Left hindlimb (tissue), 1 donor: ENCODE measurements around the gene GUK1.
"Not testable (repeated sequence)": the region's sequence is repeated elsewhere in the genome, so short reads cannot be mapped to it uniquely, and the experiment has no call there.

Source experiments
- DNase-seq: peaks from one replicate; pipeline ENCODE4 v3.0.0-alpha.2; 2018

GUK1 gene

DNA sequence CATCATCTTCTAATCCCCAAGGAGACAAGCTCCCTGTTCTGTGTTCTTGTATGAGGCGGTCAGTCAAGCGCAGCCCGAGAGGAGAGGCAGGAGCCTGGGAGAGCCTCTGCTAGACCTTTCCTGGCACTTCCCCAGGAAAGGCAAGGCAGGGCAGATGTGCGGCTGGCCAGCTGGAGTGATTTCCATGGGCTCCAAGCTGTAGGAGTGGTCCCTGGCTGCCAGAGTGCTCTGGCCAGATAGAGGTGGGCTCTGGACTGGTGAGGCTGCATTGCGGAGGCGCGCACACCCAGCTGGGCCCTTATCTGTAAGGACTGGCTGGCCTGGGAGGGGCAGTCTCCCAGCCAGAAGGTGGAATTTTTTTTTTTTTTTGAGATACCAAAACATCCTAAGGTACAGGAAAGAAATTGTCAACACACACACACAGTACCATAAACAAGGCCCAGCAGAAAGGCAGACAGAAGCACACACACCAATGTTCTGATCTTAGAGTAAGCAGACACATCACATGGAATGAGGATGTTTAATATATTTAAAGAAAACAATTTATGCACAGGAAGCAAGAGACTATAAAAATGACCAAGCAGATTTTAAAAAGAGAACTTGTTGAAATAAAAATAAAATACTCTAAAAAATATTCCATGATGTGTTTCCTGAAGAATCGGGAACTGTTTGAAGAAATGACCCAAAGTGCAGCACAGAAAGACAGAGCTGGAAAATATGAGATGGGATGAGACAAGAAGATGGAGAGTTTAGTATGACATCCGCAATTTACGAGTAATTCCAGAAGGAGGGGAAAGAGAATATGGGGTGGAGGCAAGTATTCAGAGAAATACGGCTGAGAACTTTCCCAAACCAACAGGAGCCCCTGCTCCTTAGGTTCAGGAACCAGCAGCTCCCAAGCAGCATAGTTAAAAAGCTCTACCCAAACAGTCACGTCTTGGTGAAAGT is 38.9 kb downstream of the GUK1 start:
- no peak for DNase-seq

DNA sequence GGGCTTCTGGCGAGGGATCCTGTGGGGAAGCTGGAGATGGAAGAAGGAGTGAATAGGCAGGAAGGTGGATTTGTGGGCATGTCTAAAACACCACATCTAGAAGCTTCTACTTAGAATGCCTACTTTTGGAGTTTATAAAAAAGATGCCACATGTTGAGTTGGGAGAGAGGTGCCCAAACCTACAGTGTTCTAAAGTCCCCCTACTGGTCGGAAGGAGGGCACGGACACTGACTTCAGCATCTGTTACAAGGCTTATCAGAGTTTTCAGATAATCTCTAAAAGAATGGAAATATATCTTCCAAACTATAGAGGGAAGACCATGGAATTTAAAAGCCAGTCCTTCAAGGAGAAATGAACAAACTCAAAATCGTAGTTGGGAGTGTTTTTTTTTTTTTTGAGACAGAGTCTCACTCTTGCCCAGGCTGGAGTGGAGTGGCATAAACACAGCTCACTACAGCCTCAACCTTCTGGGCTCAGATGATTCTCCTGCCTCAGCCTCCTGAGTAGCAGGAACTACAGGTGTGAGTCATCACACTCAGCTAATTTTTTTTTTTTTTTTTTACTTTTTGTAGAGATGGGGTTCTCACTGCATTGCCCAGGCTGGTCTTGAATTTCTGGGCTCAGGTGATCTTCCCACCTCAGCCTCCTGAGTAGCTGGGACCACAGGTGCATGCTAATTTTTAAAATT is 40.3 kb downstream of the GUK1 start:
- DNase-seq: no peak

DNA sequence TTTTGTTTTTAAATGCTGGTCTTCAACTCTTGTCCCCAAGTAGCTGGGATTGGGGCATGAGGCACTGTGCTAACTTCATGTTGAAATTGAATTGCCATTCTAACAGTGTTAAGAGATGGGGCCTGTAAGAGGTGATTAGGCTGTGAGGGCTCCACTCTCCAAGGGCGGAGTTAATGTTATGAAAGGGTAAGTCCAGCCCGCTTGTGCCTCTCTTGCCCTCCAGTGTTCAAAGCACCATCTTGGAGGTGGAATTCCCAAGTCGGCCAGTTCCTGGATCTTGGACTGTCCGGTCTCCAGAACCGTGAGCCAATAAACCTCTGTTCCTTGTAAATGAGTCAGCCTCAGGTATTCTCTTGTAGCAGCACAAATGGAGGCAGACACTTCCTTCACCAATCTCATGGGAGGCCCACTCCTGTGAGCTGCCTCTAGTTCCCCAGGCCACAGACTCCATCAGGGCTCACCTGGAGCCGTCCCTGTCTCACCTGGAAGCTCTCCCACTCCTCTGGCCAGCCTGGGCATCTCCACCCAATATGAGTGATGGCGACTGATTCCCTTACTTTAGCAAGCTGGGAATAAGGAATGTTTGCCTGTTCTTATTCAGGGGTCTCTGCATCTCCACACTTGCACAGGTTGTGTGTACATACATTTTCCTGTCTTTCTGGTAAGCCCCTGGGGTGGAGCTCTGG is 41.0 kb downstream of the GUK1 start:
- no peak for DNase-seq

DNA sequence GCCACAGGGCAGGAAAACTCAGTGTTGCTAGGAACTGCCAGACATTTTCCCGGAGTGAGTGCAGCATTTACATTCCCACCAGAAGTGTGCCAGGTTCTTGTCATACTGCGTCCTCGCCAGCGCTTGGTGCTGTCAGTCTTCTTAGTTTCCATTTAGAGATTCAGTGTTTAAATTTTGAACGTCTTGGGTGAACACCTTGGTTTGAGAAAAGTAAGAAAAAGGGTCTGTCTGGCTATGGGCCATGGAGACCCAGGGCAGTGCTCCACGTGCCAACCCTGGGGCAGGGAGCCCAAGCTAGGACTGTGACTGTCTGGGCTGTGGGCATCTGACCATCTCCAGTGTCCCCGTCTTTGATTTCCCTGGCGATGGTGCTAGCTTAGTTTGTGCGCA is 41.6 kb downstream of the GUK1 start:
- DNase-seq: no peak

DNA sequence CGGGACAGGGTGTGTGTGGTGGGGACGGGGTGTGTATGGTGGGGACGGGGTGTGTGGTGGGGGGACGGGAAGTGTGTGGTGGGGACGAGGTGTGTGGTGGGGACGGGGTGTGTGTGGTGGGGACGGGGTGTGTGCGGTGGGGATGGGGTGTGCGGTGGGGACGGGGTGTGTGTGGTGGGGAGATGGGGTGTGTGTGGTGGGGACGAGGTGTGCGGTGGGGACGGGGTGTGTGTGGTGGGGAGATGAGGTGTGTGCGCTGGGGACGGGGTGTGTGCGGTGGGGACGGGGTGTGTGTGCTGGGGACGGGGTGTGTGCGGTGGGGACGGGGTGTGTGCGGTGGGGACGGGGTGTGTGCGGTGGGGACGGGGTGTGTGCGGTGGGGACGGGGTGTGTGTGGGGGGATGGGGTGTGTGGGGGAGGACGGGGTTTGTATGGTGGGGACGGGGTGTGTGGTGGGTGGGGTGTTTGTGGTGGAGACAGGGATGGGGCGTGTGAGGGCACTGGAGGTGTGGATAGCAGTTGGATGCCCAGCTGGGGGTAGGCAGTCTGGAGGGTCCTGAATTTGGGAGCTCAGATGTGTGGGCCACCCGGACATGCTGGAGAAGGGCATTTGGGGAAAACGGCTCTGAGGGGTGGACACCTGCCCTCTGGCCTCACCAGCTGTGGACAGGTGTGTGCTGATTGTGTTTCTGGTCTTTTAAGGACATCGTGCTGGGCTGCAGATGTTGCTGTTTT is 42.4 kb downstream of the GUK1 start:
- DNase-seq: no peak

DNA sequence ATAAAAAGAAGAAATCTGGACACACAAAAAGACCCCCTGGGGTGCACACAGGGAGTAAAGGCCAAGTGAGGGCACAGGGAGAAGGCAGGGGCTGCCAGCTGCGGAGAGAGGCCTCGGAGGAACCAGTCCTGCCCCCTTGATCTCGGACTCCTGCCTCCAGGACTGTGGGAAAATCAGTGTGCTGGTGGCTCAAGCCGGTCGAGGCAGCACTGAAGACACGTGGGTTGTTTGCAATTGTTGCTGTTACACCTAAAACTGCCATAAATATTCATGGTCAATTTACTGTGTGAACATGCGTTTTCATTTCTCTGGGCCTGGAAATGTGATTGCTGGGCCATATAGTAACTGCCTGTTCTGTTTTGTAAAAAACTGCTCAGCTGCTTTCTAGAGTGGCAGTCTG is 44.1 kb downstream of the GUK1 start:
- DNase-seq: no peak

DNA sequence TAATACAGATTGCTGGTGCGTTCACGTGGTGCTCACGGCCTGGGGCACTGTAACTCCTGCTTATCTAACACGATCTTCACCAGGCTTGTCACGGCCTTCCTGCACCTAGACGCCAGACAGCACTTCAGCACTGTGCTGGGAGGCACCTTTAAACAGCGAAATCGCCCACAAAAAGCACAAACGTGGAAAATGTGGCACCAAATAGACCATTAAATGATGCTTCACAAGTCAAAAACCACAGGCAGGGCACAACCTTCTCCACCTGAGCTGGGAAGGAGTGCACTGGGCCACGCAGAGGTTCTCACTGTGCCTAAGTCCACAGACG is 45.5 kb downstream of the GUK1 start:
- DNase-seq: no peak

DNA sequence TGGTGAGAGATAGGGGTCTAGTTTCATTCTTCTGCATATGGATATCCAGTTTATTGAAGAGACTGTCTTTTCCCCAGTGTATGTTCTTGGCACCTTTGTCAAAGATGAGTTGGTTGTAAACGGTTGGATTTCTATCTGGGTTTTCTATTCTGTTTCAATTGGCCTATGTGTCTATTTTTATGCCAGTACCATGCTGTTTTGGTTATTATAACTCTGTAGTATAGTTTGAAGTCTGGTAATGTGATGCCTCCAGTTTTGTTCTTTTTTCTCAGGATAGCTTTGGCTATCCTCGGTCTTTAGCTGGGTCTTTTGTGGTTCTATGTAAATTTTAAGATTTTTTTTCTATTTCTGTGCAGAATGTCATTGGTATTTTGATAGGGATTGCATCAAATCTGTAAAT is 48.2 kb downstream of the GUK1 start:
- not testable (repeated sequence) for DNase-seq

DNA sequence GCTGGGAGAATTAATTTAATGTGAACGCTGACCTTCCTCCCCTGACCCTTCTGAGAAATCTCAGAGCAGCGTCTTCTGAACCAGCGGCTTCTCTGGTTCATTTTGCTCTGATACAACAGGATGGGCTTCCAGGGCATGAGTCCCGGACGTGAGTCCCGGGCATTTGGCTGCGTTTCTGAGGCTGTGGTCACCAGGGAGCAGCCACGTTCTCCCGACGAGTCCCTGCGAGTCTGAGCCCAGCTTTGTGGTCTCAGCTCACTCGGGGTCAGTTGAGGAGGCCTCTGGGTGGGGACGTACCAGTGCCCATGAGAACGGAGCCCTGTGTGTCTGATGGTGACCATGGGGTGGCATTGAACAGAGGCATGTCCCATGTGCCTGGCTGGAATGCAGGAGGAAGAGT is 50.1 kb downstream of the GUK1 start:
- DNase-seq: no peak

DNA sequence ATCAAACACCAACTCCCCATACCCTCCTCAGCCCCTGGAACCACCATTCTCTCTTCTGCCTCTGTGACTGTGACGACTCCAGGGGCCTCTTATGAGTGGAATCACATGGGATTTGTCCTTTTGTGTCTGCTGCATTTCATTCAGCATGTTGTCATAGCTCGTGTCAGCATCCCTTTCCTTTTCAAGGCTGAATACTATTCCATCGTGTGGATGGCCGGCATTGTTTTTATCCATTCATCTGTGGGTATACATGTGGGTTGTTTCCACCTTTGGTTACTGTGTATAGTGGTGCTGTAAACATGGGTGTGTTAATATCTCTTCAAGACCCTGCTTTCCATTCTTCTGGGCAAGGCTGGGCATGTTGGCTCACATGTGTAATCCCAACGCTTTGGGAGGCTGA is 50.7 kb downstream of the GUK1 start:
- DNase-seq: no peak

DNA sequence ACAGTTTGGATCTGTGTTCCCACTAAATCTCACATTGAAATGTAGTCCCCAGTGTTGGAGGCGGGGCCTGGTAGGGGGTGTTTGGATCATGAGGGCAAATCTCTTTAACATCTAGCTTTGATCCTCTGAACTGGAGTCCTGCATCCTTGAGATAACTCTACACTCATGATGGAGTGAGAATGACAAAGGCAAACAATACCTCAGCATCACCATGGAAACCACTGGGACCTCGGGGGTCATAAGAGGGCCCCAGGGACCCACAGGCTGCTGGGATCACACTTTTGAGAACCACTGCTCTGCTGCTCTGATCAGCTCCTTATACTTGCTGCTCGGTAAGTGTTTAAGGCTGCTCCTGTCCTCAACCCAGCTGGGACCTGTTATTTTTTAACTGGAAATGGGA is 54.4 kb downstream of the GUK1 start:
- DNase-seq: no peak

DNA sequence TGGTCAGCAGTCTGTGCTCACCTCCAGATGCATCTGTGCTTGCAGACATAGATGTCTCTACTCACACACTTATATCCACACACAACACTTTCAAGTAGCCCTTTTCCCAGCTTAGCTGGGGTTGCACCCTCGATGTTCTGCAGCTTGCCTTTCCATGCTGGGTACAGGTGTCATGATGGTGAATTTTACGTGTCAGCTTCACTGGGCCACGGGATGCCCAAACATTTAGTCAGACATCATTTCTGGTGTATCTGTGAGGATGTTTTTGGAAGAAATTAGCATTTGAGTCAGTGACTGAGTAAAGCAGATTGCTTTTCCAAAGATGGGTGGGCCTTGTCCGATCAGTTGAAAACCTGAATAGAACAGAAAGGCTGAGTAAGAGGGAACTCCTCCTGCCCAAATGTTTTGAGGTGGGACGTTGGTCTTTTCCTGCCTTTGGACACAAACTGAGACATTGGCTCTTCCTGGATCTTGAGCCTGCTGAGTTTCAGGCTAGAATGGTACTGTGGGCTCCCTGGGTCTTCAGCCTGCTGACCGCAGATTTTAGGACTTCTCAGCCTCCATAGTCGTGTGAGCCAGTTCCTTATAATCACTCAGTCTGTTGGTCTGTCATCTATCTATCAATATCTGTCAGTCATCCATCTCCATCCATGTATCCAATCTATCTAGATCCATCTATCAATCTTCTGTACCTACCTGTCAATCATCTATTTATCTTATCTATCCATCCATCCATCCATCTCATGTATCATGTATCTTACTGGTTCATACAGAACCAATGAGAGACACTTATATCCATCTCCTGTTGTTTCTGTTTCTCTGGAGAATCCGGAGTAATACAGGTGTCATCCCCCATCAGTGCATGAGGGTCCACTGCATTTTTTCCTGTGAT is 55.1 kb downstream of the GUK1 start:
- no peak for DNase-seq

DNA sequence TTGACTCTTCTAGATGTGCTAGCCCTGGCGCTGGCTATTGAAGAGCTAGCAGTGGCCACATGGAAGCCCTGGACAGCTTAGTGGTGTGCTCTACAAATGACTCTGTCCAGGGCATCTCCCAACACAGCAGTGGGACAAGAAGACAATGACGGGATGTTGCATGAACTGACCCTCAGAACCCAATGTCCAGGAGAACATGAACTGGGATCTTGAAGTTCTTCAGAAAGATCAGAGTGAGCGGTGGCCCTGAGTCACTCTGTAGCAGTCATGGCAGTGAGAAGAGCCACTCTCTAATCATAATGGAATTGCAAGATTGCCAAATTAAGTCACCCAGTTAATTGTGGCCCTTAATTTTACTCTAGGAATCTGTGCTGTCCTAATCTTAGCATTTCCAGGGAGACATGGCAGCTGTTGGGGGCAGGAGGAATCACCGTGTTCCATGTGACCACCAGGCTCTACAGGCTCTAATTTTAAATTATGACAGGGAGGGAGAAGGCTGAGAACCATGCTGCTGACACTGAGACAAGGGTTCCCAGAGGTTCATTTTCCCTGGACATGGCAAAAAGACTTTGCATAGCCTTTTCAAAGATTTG is 57.6 kb downstream of the GUK1 start:
- DNase-seq: no peak
